ENCODE data around the gene IMPDH1. TPM values are rescaled to one million over a fixed set of nuclear protein-coding genes. Genes with fewer than 3 reads are reported as not detected.

IMPDH1 gene
- total and polyA plus RNA-seq, 9 donors, result 10.3 to 66.9 (median 23.4) TPM

DNA sequence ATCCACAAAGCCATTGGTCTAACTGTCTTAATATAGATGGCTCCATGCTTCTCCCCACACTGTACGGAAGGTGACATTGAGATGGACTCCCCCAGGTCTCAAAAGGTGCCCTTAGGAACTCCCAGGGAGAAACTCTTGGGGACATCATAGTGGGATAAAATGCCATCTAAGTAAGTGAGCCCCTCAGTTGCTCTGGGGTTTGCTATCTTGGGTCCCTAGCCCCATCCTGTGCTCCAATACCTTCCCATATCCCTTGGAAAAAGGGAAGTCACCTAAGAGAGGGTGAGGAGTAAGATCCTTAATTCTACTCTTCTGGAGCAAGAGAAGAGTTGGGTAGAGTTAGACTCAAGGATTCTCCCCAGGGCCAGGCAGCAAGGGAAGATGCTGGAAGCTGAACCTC, 56.2 kb downstream of the IMPDH1 start:
- H3K36me3 ChIP-seq, result no peaks in the 10 kb centered on the region
- no peak overlapping the region for H3K27ac ChIP-seq
- H3K4me1 ChIP-seq (ENCODE audit: insufficient read depth), result peaks cover 2% of the 10 kb centered on the region
- H3K9me3 ChIP-seq, result no peaks in the 10 kb centered on the region
- WGBS, 3 donors, result 89 to 100% (median 100%) methylated on average over 1 of the region's 1 CpG
- no peak for DNase-seq
- intact Hi-C loops (cut with DNase I), result loop anchor here in 1 of 4 donors (5.0 kb wide), 1 partner anchor 34 kb away; no protein-coding TSS in a partner anchor
- no peaks in the 10 kb centered on the region for H3K27me3 ChIP-seq
- H3K4me3 ChIP-seq, result no peak overlapping the region
- TF ChIP-seq, protein P1, sequence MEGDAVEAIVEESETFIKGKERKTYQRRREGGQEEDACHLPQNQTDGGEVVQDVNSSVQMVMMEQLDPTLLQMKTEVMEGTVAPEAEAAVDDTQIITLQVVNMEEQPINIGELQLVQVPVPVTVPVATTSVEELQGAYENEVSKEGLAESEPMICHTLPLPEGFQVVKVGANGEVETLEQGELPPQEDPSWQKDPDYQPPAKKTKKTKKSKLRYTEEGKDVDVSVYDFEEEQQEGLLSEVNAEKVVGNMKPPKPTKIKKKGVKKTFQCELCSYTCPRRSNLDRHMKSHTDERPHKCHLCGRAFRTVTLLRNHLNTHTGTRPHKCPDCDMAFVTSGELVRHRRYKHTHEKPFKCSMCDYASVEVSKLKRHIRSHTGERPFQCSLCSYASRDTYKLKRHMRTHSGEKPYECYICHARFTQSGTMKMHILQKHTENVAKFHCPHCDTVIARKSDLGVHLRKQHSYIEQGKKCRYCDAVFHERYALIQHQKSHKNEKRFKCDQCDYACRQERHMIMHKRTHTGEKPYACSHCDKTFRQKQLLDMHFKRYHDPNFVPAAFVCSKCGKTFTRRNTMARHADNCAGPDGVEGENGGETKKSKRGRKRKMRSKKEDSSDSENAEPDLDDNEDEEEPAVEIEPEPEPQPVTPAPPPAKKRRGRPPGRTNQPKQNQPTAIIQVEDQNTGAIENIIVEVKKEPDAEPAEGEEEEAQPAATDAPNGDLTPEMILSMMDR (IDR thresholded peaks at IDR 0.05), result no peak
- no peak for TF ChIP-seq POLR2A (IDR thresholded peaks at IDR 0.05)
- no peak for TF ChIP-seq EP300 (IDR thresholded peaks at IDR 0.05)

DNA sequence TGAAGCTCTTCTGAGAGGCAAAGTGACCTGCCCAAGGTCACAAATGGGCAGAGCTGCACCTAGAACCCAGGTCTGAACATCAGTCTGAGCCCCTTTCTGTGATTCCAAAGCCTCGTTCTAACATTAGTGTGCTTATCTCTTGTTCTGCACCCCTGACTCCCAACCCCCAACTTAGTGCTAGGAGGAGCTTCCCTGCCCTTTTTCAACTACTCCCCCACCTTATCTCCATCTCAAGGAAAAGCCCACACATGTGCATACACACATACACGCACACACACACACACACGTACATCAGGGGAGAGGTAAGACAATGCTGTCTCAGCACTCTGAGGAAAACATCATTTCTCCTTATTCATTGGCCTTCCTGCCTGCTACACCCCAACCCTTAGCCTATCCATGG, 56.6 kb downstream of the IMPDH1 start:
- H3K27ac ChIP-seq, result no peak overlapping the region
- DNase-seq, result no peak
- H3K9me3 ChIP-seq, result no peaks in the 10 kb centered on the region
- TF ChIP-seq EP300 (IDR thresholded peaks at IDR 0.05), result no peak
- TF ChIP-seq, protein P1 (IDR thresholded peaks at IDR 0.05), result no peak
- no peak for TF ChIP-seq POLR2A (IDR thresholded peaks at IDR 0.05)
- H3K4me1 ChIP-seq (ENCODE audit: insufficient read depth), result peaks cover 2% of the 10 kb centered on the region
- intact Hi-C loops (cut with DNase I), result loop anchor here in 1 of 4 donors (5.0 kb wide), 1 partner anchor 34 kb away; no protein-coding TSS in a partner anchor
- no peak overlapping the region for H3K4me3 ChIP-seq
- WGBS, 3 donors, result 64 to 73% (median 67%) methylated on average over 3 of the region's 3 CpGs
- H3K36me3 ChIP-seq, result no peaks in the 10 kb centered on the region
- no peaks in the 10 kb centered on the region for H3K27me3 ChIP-seq

DNA sequence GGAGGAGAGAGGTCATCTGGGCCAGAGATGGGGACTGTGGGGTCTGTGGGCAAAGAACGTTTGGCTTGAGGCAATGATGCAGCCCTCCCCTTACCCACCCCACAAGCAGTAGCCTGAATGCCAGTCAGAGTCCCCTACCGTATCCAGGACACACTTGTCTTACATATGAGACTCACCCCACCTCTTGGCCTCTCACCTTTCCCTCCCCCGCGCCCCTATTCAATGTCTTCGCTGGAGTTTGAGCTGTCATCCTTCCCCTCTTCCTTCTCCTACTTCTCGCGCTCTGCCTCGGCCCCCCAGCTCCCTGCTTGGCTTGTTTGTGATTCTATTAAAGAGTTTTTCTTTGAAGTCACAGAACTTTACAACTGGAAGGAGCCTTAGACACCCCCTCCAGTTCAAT, 57.1 kb downstream of the IMPDH1 start:
- Histone ChIP-seq H3K4me3 (no peak overlapping the region), H3K27me3 (no peaks in the 10 kb centered on the region), H3K36me3 (no peaks in the 10 kb centered on the region), H3K4me1 (ENCODE audit: insufficient read depth) (peaks cover 2% of the 10 kb centered on the region), H3K27ac (no peak overlapping the region), H3K9me3 (no peaks in the 10 kb centered on the region)
- 65 to 75% (median 66%) methylated on average over 8 of the region's 8 CpGs for WGBS, 3 donors
- TF ChIP-seq, protein P1 (IDR thresholded peaks at IDR 0.05), result no peak
- TF ChIP-seq EP300 (IDR thresholded peaks at IDR 0.05), result no peak
- TF ChIP-seq POLR2A (IDR thresholded peaks at IDR 0.05), result no peak
- intact Hi-C loops (cut with DNase I), result loop anchor here in 1 of 4 donors (5.0 kb wide), 1 partner anchor 35 kb away; no protein-coding TSS in a partner anchor
- no peak for DNase-seq

DNA sequence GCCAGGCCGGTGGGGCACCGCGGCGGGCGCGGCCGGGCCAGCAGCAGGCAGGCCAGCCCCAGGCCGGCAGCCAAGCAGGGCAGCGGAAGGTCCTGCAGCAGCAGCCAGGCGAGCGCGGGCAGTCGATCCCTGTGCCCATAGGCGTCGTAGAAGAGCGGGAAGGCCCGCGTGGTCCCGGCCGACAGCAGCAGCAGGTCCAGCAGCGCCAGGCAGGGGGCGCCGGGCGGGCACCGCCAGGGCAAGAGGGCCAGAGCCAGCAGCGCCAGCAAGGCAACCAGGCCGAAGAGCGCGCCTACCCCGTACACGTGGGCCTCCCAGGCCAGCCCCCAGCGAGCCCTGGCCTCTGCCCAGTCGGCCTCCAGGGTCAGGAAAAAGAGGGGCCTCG, 57.6 kb downstream of the IMPDH1 start:
- TF ChIP-seq POLR2A (IDR thresholded peaks at IDR 0.05), result no peak
- intact Hi-C loops (cut with DNase I), result loop anchor here in 1 of 4 donors (5.0 kb wide), 1 partner anchor 35 kb away; no protein-coding TSS in a partner anchor
- WGBS, 3 donors, result 5 to 10% (median 8%) methylated on average over 19 to 34 of the region's 34 CpGs
- Histone ChIP-seq H3K4me1 (ENCODE audit: insufficient read depth) (peaks cover 2% of the 10 kb centered on the region), H3K9me3 (no peaks in the 10 kb centered on the region), H3K27ac (no peak overlapping the region), H3K27me3 (no peaks in the 10 kb centered on the region), H3K36me3 (no peaks in the 10 kb centered on the region), H3K4me3 (no peak overlapping the region)
- DNase-seq, result peak in 4 of 5 donors; percentile 42 to 74 (median 56)

DNA sequence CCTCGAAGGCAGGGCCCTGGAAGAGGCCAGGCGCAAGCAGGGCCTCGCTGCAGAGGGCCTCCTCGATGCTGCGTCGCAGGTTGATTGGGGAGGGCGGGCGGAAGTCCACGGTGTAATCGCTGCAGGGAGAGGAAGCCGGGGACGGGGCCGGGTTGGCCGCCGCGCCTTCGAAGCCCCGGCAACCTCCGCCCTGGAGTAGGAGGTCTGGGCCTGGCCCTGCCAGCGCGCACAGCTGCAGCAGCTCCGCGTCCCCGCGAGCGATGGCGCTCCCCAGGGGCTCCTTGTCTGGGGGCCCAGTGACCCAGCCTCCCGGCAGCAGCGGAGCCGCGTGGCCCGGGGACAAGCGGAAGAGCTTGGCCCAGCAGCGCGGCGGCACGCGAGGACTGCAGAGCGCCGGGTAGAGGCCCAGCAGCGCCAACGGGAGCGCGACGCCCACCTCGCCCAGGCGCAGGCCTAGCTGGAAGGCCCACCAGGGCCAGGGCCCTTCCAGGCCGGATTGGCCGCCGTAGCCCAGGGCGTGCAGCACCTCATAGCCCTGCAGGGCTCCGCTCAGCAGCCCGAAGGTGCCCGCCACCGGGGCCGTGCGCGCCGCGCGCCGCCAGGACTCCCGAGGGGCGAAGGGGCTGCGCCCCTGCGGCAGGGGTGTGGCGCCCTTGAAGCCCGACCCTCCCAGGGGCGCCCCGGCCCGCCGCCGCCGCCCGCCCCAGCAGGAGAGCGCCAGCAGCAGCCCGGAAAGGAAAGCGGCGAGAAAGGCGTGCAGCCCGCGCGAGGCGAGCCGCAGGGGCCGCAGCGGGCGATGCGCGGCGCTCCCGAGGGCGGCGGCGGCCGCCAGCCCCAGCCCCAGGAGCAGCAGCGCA, 58.3 kb downstream of the IMPDH1 start:
- H3K4me3 ChIP-seq, result no peak overlapping the region

More for the DNA sequence above, 58.3 kb downstream of the IMPDH1 start:
- TF ChIP-seq, protein P1 (IDR thresholded peaks at IDR 0.05), result no peak
- TF ChIP-seq EP300 (IDR thresholded peaks at IDR 0.05) (no peak), POLR2A (IDR thresholded peaks at IDR 0.05) (no peak)
- H3K27me3 ChIP-seq, result no peaks in the 10 kb centered on the region
- no peaks in the 10 kb centered on the region for H3K9me3 ChIP-seq
- intact Hi-C loops (cut with DNase I), result loop anchor here in 1 of 4 donors (5.0 kb wide), 1 partner anchor 36 kb away; no protein-coding TSS in a partner anchor
- H3K36me3 ChIP-seq, result no peaks in the 10 kb centered on the region
- DNase-seq, result no peak
- H3K27ac ChIP-seq, result no peak overlapping the region
- 16 to 32% (median 19%) methylated on average over 17 to 97 of the region's 97 CpGs for WGBS, 3 donors
- H3K4me1 ChIP-seq (ENCODE audit: insufficient read depth), result peaks cover 2% of the 10 kb centered on the region

Measured in ovary (tissue), 9 donors.